KOPT-K1 (cell line): ENCODE measurements around the gene KIAA1549.
"Not testable (repeated sequence)": the region's sequence is repeated elsewhere in the genome, so short reads cannot be mapped to it uniquely, and the experiment has no call there.

Experiments used
- H3K27ac ChIP-seq: fragments of 200-600 bp; sonication (generic); 2 replicates; pipeline ENCODE4 v1.5.1; 2016; ENCODE audit warnings: antibody characterized with exemption, mild to moderate bottlenecking, low read depth, low read length; ENCODE audit not compliant: poor library complexity, severe bottlenecking
- H3K36me3 ChIP-seq: fragments of 200-600 bp; sonication (generic); 2 replicates; pipeline ENCODE4 v1.5.1; 2017; ENCODE audit warnings: antibody characterized with exemption, mild to moderate bottlenecking, low read length, moderate library complexity; ENCODE audit not compliant: insufficient read depth
- H3K9me3 ChIP-seq: fragments of 200-600 bp; sonication (generic); 2 replicates; pipeline ENCODE4 v1.5.1; 2017; ENCODE audit warnings: antibody characterized with exemption, low read length, mild to moderate bottlenecking; ENCODE audit not compliant: insufficient read depth, poor library complexity, severe bottlenecking

The KIAA1549 gene

DNA sequence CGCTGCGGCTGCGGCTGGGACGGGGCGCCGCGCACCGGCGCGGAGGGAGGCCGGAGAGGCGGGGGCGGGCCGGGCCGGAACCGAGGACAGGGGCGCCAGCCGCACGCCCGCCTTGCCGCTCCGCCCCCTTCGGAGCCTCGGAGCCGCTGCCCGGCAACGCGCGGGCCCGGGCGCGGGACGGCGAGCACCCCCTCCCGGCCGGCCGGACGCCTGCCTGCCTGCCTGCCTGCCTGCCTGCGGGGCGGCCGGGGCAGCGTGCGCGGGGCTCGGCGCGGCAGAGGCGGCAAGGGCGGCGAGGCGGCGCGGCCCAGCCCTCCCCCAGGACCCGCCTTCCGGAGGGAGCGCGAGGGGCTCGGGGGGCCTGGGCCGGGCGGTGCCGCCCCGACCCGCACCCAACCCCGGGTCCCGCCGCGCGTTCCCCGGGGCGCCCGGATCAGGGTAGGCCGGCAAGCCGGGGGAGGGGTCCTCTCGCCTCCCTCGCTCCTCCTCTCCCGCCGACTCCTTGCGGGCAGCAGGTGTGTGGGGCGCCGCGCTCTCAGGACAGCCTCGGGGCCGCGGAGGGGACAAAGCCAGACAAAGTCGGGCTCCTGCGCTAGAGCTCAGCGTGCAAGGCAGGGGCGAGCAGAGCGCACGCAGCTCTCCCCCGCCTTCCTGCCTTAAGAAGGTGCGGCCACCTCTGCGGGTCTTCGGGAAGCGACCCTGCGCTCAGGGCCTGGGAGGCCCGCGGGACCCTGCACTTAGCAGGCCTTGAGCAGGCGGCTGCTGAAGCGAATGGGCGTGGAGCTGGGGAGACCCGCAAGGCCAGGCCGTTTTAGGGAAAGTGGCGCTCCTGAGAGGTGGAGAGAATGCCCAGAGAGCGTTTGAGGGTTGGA, at the start of gene KIAA1549:
KIAA1549 (minus strand) TSS at position 58 of the 872 bp plus-strand sequence. CDS start 120 bp downstream, outside the sequence.
- Histone ChIP-seq H3K27ac (no peak within 1 kb of the TSS), H3K9me3 (no peaks in the 10 kb centered on the region), H3K36me3 (no peaks in the 10 kb centered on the region)

GRCh38 chr7:139029353-139029752, 48.2 kb upstream of the KIAA1549 start:
- H3K36me3 ChIP-seq = peaks cover 99% of the 10 kb centered on the region
- no peaks in the 10 kb centered on the region for H3K9me3 ChIP-seq
- H3K27ac ChIP-seq = no peak overlapping the region

DNA sequence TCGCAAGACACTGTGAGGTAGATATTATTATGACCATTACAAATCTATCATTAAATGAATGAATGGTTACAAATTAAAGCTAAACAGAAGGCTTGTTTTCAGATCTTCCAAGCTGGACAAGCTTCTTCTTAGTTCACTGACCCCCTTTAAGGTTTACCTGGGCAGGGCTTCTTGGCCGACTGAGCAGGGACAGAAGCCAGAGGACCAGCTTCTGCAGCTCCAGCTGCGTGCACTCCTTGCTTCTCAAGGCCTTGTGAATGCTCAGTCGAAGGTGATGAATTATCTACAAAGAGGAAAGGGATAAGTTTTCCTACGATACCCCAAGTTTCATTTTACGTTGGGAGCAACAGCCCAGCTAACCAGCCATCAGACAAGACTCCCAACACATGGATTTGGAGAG, 45.4 kb upstream of the KIAA1549 start:
- H3K36me3 ChIP-seq = peaks cover 100% of the 10 kb centered on the region
- no peaks in the 10 kb centered on the region for H3K9me3 ChIP-seq

GRCh38 chr7:139025861-139026260, 44.7 kb upstream of the KIAA1549 start:
- peaks cover 99% of the 10 kb centered on the region for H3K36me3 ChIP-seq
- H3K9me3 ChIP-seq, H3K27ac ChIP-seq: not testable (repeated sequence)

More for the DNA sequence above, 45.4 kb upstream of the KIAA1549 start:
- no peak overlapping the region for H3K27ac ChIP-seq

- H3K27ac ChIP-seq = no peak overlapping the region
- peaks cover 87% of the 10 kb centered on the region for H3K36me3 ChIP-seq
- no peaks in the 10 kb centered on the region for H3K9me3 ChIP-seq
These were observed 41.9 kb upstream of the KIAA1549 start for GRCh38 chr7:139023076-139023475.

DNA sequence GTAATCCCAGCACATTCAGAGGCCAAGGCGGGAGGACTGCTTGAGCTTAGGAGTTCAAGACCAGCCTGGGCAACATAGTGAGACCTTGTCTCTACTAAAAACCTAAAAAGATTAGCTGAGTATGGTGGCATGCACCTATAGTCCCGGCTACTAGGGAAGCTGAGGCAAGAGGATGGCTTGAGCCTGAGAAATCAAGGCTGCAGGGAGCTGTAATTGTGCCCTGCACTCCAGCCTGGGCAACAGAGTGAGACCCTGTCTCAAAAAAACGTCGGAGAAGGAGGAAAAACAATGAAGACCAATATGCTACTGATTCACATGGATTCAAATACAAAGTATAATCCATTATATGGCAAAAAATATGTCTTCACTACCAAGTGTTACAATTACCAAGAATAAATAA, 41.1 kb upstream of the KIAA1549 start:
- Histone ChIP-seq H3K27ac (no peak overlapping the region), H3K9me3 (no peaks in the 10 kb centered on the region), H3K36me3 (peaks cover 79% of the 10 kb centered on the region)

DNA sequence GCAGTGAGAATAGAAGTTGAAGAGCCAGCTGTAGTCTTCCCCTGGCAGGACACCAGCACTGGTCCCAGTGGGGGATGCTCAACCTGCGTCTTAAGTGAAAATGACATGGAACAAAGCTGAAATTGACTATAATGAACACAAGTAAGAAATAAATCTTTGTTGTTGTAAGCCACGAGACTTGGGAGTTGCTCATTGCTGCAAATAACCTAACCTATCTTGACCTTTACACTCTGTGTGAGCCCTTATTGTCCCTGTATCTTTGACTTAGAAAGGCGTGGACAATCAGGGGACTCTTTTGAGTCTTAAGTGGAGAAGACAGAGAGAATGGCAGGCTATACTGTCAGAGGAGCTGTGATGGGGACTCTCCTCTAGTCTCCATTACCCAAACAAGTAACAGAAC, 37.7 kb upstream of the KIAA1549 start:
- H3K27ac ChIP-seq = no peak overlapping the region
- H3K36me3 ChIP-seq = peaks cover 45% of the 10 kb centered on the region
- H3K9me3 ChIP-seq = no peaks in the 10 kb centered on the region

DNA sequence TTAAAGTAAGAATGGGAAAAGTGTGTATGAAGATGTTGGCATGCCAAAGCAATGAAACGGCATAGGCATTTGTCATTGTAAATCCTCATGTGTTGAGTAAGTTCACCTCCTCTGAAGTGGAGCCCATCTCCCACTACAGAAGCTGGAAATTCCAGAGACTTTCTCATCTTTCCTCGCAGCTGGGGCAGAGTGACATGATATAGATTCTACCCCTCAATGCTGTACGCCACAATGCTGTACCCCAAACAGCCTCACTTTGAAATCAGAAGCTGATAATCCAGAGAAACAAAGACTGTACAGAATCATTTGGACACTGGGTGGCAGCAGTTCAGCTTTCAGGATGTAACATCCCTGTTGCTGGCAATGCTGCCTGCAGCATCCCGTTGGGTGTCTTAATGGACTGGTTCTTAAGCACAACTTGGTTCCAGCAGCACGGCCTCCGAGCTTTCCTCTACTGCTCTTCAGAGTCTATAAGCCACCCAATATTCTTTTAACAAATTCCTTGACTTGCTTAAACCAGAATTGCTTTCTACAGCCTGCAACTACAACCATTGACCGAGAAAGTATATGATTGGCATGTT, 35.8 kb upstream of the KIAA1549 start:
- Histone ChIP-seq H3K36me3 (peaks cover 26% of the 10 kb centered on the region), H3K9me3 (no peaks in the 10 kb centered on the region), H3K27ac (no peak overlapping the region)

- no peak overlapping the region for H3K27ac ChIP-seq
- no peaks in the 10 kb centered on the region for H3K36me3 ChIP-seq
- H3K9me3 ChIP-seq = peaks cover 4% of the 10 kb centered on the region
These were observed 30.2 kb upstream of the KIAA1549 start for GRCh38 chr7:139011373-139011772.

- Histone ChIP-seq H3K36me3 (no peaks in the 10 kb centered on the region), H3K9me3 (peaks cover 41% of the 10 kb centered on the region), H3K27ac (no peak overlapping the region)
These were observed 23.3 kb upstream of the KIAA1549 start for GRCh38 chr7:139004321-139005090.

DNA sequence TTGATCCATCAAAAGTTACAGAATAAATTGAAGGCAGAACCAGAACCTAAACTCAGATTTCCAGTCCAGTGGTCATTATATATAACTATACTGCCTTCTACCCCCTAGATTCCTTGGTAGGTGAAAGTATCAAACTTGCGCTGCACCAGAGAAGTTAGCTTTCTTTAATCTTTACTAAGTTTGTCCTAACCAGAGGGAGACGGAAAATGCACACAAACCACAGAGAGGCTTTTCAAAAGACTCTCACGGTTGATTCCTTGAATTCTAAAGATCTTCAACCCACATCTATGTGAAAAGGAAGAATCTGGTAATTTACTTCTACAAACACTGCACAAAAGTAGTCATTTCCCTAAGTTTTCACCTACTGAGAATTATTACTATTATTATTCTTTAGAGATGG, 18.2 kb upstream of the KIAA1549 start:
- Histone ChIP-seq H3K27ac (no peak overlapping the region), H3K9me3 (peaks cover 25% of the 10 kb centered on the region), H3K36me3 (no peaks in the 10 kb centered on the region)

DNA sequence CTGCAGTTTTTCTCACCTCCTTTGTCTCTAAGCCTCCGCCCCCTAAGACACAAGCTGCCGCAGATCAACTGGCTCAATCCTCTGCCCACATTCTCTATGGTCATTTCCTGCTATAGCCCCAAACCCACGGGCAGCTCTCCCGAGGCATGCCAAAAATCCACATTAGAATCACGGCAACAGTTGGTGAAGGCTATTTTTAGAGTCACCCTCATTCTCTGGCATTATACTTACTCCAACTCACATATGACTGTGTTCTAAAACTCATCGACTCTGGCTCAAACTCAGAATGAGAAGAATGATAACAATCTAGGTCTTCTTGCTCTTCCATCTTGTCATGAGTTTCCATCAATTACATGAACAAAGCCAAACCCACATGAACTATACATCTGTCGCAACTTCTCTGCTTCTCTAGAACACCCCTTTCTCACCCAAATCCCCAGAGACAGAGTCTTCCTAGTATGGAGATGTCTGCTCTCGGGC, 10.9 kb upstream of the KIAA1549 start:
- Histone ChIP-seq H3K36me3 (no peaks in the 10 kb centered on the region), H3K9me3 (peaks cover 15% of the 10 kb centered on the region), H3K27ac (no peak overlapping the region)

GRCh38 chr7:138987686-138988085, 6.5 kb upstream of the KIAA1549 start:
- H3K27ac ChIP-seq = no peak overlapping the region

DNA sequence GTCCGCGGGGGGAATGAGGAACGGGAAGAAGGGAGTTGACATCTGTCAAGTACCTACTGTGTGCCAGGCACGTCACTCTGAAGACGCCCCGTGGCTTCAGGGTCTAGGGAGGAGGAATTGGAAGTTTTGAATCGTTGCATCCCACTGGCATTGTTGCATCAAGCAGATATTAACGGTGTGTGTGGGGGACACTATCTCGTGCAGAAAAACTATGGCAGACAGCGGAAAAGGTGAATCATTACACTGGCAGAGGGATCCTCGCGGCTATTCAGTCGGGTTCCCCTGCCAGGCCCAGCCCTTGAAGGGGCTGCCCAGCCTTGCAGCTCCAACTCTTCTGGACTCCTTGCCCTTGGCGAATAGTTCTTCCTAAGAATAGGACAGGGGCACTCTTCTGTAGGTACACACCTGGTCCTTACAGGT, 1.0 kb upstream of the KIAA1549 start:
- Histone ChIP-seq H3K27ac (no peak overlapping the region), H3K9me3 (no peaks in the 10 kb centered on the region), H3K36me3 (no peaks in the 10 kb centered on the region)

More at GRCh38 chr7:138987686-138988085, 6.5 kb upstream of the KIAA1549 start:
- H3K9me3 ChIP-seq = peaks cover 15% of the 10 kb centered on the region
- H3K36me3 ChIP-seq = no peaks in the 10 kb centered on the region
